ENCODE measurements around the gene RRAGD. TPM values are rescaled to one million over a fixed set of nuclear protein-coding genes. Genes with fewer than 3 reads are reported as not detected.

The RRAGD gene
- total and polyA plus RNA-seq, 11 donors, result 25.8 to 147 (median 96.7) TPM

DNA sequence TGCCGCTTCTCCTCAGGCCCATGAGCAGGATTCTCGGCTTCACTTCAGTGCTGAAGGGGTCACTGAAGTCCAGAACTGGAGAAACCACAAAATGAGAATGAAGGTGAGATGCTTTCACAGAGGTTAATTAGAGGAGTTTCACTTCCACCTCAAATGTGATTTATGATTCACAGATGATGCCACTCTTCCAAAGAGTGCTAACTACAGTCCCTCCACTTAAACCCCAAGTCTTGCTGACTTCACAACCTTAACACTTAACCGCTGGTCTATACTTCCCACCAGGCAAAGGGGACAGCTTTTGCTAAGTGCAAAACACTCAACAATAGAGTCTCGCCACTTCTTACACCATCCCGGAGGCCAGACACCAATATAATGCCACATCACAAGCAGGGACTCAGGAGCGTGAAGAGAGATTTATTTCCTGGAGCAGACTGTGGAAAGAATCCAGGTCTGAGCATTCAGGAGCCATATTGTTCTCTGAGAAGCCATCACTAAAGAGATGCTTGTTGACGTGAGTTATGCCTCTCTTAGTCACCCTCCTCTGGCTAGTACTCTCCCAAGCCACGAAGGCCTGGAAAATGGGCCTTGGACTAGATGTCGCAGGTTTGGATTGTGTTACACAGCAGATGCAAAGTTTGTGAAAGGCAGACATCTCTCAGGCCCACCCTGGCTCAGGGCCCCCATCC is 24.4 kb downstream of the RRAGD start:
- H3K36me3 ChIP-seq, result peaks cover 0 to 10% (median 0%) of the 10 kb centered on the region in 9 donors
- no peak for DNase-seq
- no peak overlapping the region for H3K4me3 ChIP-seq
- no peak overlapping the region for H3K27ac ChIP-seq
- peaks cover 0 to 16% (median 0%) of the 10 kb centered on the region in 12 donors for H3K4me1 ChIP-seq
- TF ChIP-seq POLR2A (IDR thresholded peaks at IDR 0.05), result no peak
- TF ChIP-seq, protein P1, sequence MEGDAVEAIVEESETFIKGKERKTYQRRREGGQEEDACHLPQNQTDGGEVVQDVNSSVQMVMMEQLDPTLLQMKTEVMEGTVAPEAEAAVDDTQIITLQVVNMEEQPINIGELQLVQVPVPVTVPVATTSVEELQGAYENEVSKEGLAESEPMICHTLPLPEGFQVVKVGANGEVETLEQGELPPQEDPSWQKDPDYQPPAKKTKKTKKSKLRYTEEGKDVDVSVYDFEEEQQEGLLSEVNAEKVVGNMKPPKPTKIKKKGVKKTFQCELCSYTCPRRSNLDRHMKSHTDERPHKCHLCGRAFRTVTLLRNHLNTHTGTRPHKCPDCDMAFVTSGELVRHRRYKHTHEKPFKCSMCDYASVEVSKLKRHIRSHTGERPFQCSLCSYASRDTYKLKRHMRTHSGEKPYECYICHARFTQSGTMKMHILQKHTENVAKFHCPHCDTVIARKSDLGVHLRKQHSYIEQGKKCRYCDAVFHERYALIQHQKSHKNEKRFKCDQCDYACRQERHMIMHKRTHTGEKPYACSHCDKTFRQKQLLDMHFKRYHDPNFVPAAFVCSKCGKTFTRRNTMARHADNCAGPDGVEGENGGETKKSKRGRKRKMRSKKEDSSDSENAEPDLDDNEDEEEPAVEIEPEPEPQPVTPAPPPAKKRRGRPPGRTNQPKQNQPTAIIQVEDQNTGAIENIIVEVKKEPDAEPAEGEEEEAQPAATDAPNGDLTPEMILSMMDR (IDR thresholded peaks at IDR 0.05), result no peak
- H3K9me3 ChIP-seq, result no peaks in the 10 kb centered on the region
- no peaks in the 10 kb centered on the region for H3K27me3 ChIP-seq
- ATAC-seq, result peak in 2 of 4 donors; percentile 26 to 41
- WGBS, 4 donors, result 84 to 92% (median 89%) methylated on average over 9 of the region's 9 CpGs
- intact Hi-C loops (cut with DNase I), result no loop called here

DNA sequence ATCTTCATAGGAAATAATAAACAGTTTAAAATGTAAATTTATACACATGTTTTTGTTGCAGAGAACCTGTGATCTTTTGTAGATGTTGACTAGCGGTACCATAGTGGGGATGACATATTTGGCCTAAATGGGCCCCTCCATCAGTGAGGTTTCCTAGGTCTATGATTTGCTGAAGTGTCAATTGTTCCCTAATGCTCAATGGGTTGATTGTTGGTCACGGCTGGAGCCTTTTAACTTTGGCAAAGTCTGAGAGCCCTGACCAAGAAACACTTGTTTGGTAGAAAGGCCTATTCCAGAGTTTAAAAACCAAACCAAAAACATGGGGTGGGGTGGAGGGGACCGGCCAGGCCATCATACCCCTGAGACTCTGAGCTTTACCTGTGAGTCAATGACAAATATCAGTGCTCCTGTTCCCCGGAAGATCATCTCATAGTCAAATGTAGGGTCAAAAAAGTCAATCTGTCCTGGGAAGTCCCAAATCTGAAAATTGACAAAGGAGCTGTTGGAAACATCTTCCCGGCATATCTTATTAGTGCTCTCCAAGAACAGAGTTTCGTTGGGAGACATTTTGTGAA is 25.1 kb downstream of the RRAGD start:
- 93 to 95% (median 94%) methylated on average over 6 of the region's 6 CpGs for WGBS, 4 donors
- ATAC-seq (no peak), DNase-seq (no peak)
- H3K27ac ChIP-seq, result no peak overlapping the region
- no peaks in the 10 kb centered on the region for H3K9me3 ChIP-seq
- TF ChIP-seq POLR2A (IDR thresholded peaks at IDR 0.05), result no peak
- no peaks in the 10 kb centered on the region for H3K27me3 ChIP-seq
- peaks cover 0 to 14% (median 0%) of the 10 kb centered on the region in 12 donors for H3K4me1 ChIP-seq
- H3K36me3 ChIP-seq, result peaks cover 0 to 10% (median 0%) of the 10 kb centered on the region in 9 donors
- no peak overlapping the region for H3K4me3 ChIP-seq
- intact Hi-C loops (cut with DNase I), result no loop called here

DNA sequence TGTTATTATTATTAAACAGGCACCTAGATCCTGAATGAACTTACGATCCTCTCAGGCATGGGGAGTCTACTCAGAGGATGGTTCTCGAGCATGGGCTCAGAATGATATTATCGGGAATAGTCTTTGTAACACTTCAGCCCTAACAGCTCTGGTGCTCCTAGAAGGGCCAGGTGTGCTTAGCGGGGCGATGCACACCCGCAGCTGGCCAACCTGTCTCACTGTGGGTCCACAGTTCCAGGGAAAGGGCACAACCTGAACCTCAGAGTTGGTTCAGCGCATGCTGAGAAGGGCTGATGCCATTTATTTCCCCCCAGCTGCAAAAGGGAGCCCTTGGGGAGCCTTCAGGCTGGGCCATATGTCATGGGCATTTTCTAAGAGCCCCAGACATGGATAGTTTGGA is 26.2 kb downstream of the RRAGD start:
- Histone ChIP-seq H3K9me3 (no peaks in the 10 kb centered on the region), H3K4me1 (peaks cover 0 to 14% (median 0%) of the 10 kb centered on the region in 12 donors), H3K4me3 (no peak overlapping the region), H3K36me3 (peaks cover 0 to 19% (median 0%) of the 10 kb centered on the region in 9 donors), H3K27me3 (no peaks in the 10 kb centered on the region), H3K27ac (no peak overlapping the region)
- DNase-seq (no peak), ATAC-seq (no peak)
- TF ChIP-seq, protein P1 (IDR thresholded peaks at IDR 0.05), result no peak
- TF ChIP-seq POLR2A (IDR thresholded peaks at IDR 0.05), result no peak
- intact Hi-C loops (cut with DNase I), result no loop called here
- 88 to 98% (median 95%) methylated on average over 7 of the region's 7 CpGs for WGBS, 4 donors

DNA sequence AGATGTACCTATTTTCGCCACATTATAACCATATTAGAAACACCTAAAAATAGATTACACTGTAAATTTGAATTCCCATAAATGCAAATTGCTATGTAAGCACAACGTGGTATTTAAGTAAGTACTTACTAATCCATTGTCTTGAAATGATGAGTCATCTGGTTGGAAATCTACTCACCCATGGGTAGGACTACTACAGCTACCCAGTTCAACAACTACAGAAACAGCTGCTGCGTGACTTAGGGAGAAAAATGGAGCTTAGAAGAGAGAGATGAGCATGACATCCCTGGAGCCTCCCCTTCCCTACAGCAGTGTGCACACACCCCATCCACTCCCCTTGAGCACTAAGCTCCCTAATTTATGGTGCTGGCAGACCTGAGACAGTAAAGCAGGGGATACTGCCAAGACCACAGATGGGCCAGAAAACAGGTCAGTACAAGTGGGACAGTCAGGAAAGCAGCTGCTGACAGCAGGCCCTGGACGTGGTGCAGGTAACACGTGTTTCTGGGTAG is 26.9 kb downstream of the RRAGD start:
- Histone ChIP-seq H3K27me3 (no peaks in the 10 kb centered on the region), H3K4me1 (peaks cover 0 to 14% (median 0%) of the 10 kb centered on the region in 12 donors), H3K9me3 (no peaks in the 10 kb centered on the region), H3K27ac (peak overlapping the region in 1 of 12 donors; percentile 4), H3K4me3 (no peak overlapping the region), H3K36me3 (peaks cover 0 to 19% (median 0%) of the 10 kb centered on the region in 9 donors)
- WGBS, 4 donors, result 60 to 66% (median 62%) methylated on average over 5 of the region's 5 CpGs
- intact Hi-C loops (cut with DNase I), result no loop called here
- ATAC-seq, result peak; percentile 17 to 65 (median 59)
- TF ChIP-seq, protein P1 (IDR thresholded peaks at IDR 0.05), result no peak
- TF ChIP-seq POLR2A (IDR thresholded peaks at IDR 0.05), result no peak
- DNase-seq, result no peak

All from heart left ventricle (tissue), 16 donors.